Measurements from ENCODE around the gene CADPS. TPM values are rescaled to one million over a fixed set of nuclear protein-coding genes. Genes with fewer than 3 reads are reported as not detected.

Gene CADPS
- total and polyA plus RNA-seq, 9 of the 15 experiments (the other 6 are each of a cell fraction or from before 2014, with no cell fraction given): not detected

DNA sequence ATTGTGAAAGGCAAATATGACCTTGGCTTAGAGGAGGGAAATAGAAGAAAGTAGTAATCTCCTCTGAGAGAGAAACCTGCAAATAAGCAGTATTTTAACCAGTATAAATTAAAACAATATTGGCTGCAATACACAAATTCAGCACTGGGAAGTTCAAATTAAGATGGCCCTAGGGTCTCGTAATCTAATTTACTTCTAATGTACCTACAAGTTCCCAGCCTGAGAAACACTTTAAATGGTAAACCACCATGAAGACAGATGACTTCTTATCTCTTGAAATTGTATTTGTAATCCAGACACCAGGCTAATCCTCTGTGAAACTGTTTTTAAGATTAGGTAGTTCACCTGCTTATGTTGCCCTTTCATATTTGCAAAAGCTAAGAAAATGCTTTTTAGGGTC lies 199.7 kb downstream of the CADPS start (continued):
- TF ChIP-seq HDAC6 (IDR thresholded peaks at IDR 0.05; ENCODE audit: low read depth, low read length) (no peak), ZNF316 (IDR thresholded peaks at IDR 0.05) (no peak), ZNF57 (CRISPR knock-in tag; IDR thresholded peaks at IDR 0.05) (no peak), RUNX1 (IDR thresholded peaks at IDR 0.05; ENCODE audit: low read depth) (no peak)
- TF ChIP-seq, protein P1, sequence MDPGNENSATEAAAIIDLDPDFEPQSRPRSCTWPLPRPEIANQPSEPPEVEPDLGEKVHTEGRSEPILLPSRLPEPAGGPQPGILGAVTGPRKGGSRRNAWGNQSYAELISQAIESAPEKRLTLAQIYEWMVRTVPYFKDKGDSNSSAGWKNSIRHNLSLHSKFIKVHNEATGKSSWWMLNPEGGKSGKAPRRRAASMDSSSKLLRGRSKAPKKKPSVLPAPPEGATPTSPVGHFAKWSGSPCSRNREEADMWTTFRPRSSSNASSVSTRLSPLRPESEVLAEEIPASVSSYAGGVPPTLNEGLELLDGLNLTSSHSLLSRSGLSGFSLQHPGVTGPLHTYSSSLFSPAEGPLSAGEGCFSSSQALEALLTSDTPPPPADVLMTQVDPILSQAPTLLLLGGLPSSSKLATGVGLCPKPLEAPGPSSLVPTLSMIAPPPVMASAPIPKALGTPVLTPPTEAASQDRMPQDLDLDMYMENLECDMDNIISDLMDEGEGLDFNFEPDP (CRISPR knock-in tag; IDR thresholded peaks at IDR 0.05): no peak

DNA sequence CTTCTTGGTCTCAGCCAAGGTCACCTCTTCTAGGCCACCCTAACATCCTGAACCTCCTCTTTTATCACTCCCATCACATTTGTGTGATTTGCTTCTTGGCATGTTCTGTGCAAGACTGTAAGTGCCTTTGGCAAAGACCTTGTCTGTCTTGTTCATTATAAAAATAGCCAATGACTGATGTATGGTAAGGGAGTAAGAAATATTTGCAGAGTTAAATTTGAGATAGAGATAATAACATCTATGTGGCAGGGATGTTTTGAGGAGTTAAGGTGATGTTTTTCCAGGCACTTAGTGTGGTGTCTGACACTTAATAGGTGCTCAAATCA lies 202.3 kb downstream of the CADPS start:
- no peak for DNase-seq (ENCODE audit: extremely low read depth in 1 of 4, low spot score in 3 of 4)
- intact Hi-C loops (cut with micrococcal nuclease): no loop called here
- Histone ChIP-seq H3K4me2 (ENCODE audit: insufficient read depth, low read length) (no peak overlapping the region), H3K27me3 (ENCODE audit: control insufficient read depth in 2 of 2, insufficient read depth in 2 of 2, low read length in 2 of 2) (no peaks in the 10 kb centered on the region), H3K36me3 (ENCODE audit: control insufficient read depth, insufficient read depth, low read length) (no peaks in the 10 kb centered on the region), H3K9ac (ENCODE audit: insufficient read depth in 1 of 2, low read depth in 2 of 2, low read length in 2 of 2) (no peak overlapping the region), H3K9me1 (ENCODE audit: control insufficient read depth, insufficient read depth, low read length) (no peaks in the 10 kb centered on the region), H3K9me3 (replicated peaks; ENCODE audit: control insufficient read depth, insufficient read depth, low read depth, low read length) (no peaks in the 10 kb centered on the region), H3K79me2 (ENCODE audit: control insufficient read depth, insufficient read depth, low read length) (no peaks in the 10 kb centered on the region), H3K4me3 (no peak overlapping the region), H4K20me1 (replicated peaks; ENCODE audit: control insufficient read depth, insufficient read depth, low read length) (no peaks in the 10 kb centered on the region), H3K4me1 (replicated peaks in 1 of 2; ENCODE audit: control insufficient read depth in 2 of 2, insufficient read depth in 2 of 2, low read length in 2 of 2) (no peaks in the 10 kb centered on the region), H3K27ac (ENCODE audit: extremely low read depth, low read depth, low read length) (no peak overlapping the region), H2AFZ (ENCODE audit: low read depth, low read length) (no peak overlapping the region)
- no TSS peak for BruUV-seq (replicated peaks)
- ChIA-PET CTCF (ENCODE audit: low intra/inter-chr PET ratio) (no interaction called here), POLR2A (no interaction called here)
- in situ Hi-C loops (cut with MboI): no loop called here
- TF ChIP-seq SETDB1 (IDR thresholded peaks at IDR 0.05; ENCODE audit: low read length): no peak
- TF ChIP-seq ARHGAP35 (IDR thresholded peaks at IDR 0.05; ENCODE audit: partially characterized antibody): no peak
- TF ChIP-seq, protein P2, sequence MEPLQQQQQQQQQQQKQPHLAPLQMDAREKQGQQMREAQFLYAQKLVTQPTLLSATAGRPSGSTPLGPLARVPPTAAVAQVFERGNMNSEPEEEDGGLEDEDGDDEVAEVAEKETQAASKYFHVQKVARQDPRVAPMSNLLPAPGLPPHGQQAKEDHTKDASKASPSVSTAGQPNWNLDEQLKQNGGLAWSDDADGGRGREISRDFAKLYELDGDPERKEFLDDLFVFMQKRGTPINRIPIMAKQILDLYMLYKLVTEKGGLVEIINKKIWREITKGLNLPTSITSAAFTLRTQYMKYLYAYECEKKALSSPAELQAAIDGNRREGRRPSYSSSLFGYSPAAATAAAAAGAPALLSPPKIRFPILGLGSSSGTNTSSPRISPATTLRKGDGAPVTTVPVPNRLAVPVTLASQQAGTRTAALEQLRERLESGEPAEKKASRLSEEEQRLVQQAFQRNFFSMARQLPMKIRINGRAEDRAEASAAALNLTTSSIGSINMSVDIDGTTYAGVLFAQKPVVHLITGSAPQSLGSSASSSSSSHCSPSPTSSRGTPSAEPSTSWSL (CRISPR knock-in tag; IDR thresholded peaks at IDR 0.05; ENCODE audit: borderline replicate concordance): no peak
- TF ChIP-seq HNRNPK (IDR thresholded peaks at IDR 0.05; ENCODE audit: low read depth, low read length, poor library complexity, severe bottlenecking): no peak
- ATAC-seq: no peak
- FAIRE-seq: no peak

Data from K562 (cell line).